Measurements from ENCODE around the gene CAMTA1. TPM values are rescaled to one million over a fixed set of nuclear protein-coding genes. Genes with fewer than 3 reads are reported as not detected.

CAMTA1 gene
- polyA plus RNA-seq, 1 donor (not counting 4 experiments of a cell fraction or from before 2014, with no cell fraction given): 51.4 TPM

- Histone ChIP-seq H3K4me3 (ENCODE audit: control insufficient read depth in 2 of 3, extremely low read depth in 1 of 3, insufficient read depth in 2 of 3, low read depth in 1 of 3, low read length in 3 of 3) (no peak overlapping the region), H3K9me1 (ENCODE audit: control insufficient read depth, extremely low read depth, insufficient read depth, low read length) (no peaks in the 10 kb centered on the region), H4K20me1 (ENCODE audit: control insufficient read depth, extremely low read depth, insufficient read depth, low read length) (no peaks in the 10 kb centered on the region), H3K27ac (ENCODE audit: control insufficient read depth, insufficient read depth, low read length) (no peak overlapping the region), H3K4me2 (ENCODE audit: control insufficient read depth, extremely low read depth, insufficient read depth, low read depth, low read length) (no peak overlapping the region), H3K9ac (ENCODE audit: control insufficient read depth, extremely low read depth, insufficient read depth, low read length) (no peak overlapping the region), H2AFZ (ENCODE audit: control insufficient read depth, low read length) (no peak overlapping the region), H3K9me3 (ENCODE audit: control insufficient read depth, low read depth, low read length) (no peaks in the 10 kb centered on the region), H3K4me1 (ENCODE audit: control insufficient read depth, extremely low read depth, insufficient read depth, low read length) (no peaks in the 10 kb centered on the region), H3K36me3 (ENCODE audit: control insufficient read depth in 2 of 2, extremely low read depth in 1 of 2, insufficient read depth in 2 of 2, low read length in 2 of 2) (no peaks in the 10 kb centered on the region), H3K79me2 (ENCODE audit: control insufficient read depth, insufficient read depth, low read length) (no peaks in the 10 kb centered on the region), H3K27me3 (ENCODE audit: control insufficient read depth, extremely low read depth, insufficient read depth, low read length) (peaks cover 6% of the 10 kb centered on the region)
- no peak for TF ChIP-seq EZH2 (IDR thresholded peaks at IDR 0.05; ENCODE audit: low read length)
- DNase-seq (ENCODE audit: low read depth, low spot score) (no peak), FAIRE-seq (no peak)
- dilution Hi-C loops (cut with MboI; ENCODE audit: extremely low pct_ligation_motif_present, low sequenced_read_pairs): no loop called here
Measured at GRCh38 chr1:7611421-7612010, 826.3 kb downstream of the CAMTA1 start.

- Histone ChIP-seq H3K27ac (ENCODE audit: control insufficient read depth, insufficient read depth, low read length) (no peak overlapping the region), H3K9me1 (ENCODE audit: control insufficient read depth, extremely low read depth, insufficient read depth, low read length) (no peaks in the 10 kb centered on the region), H3K79me2 (ENCODE audit: control insufficient read depth, insufficient read depth, low read length) (no peaks in the 10 kb centered on the region), H3K4me2 (ENCODE audit: control insufficient read depth, extremely low read depth, insufficient read depth, low read depth, low read length) (no peak overlapping the region), H3K4me3 (ENCODE audit: control insufficient read depth in 2 of 3, extremely low read depth in 1 of 3, insufficient read depth in 2 of 3, low read depth in 1 of 3, low read length in 3 of 3) (no peak overlapping the region), H3K4me1 (ENCODE audit: control insufficient read depth, extremely low read depth, insufficient read depth, low read length) (no peaks in the 10 kb centered on the region), H3K36me3 (ENCODE audit: control insufficient read depth in 2 of 2, extremely low read depth in 1 of 2, insufficient read depth in 2 of 2, low read length in 2 of 2) (no peaks in the 10 kb centered on the region), H4K20me1 (ENCODE audit: control insufficient read depth, extremely low read depth, insufficient read depth, low read length) (no peaks in the 10 kb centered on the region), H3K9ac (ENCODE audit: control insufficient read depth, extremely low read depth, insufficient read depth, low read length) (no peak overlapping the region), H3K27me3 (ENCODE audit: control insufficient read depth, extremely low read depth, insufficient read depth, low read length) (peaks cover 6% of the 10 kb centered on the region), H3K9me3 (ENCODE audit: control insufficient read depth, low read depth, low read length) (no peaks in the 10 kb centered on the region), H2AFZ (ENCODE audit: control insufficient read depth, low read length) (no peak overlapping the region)
- dilution Hi-C loops (cut with MboI; ENCODE audit: extremely low pct_ligation_motif_present, low sequenced_read_pairs): no loop called here
- DNase-seq (ENCODE audit: low read depth, low spot score): no peak
- TF ChIP-seq EZH2 (IDR thresholded peaks at IDR 0.05; ENCODE audit: low read length): no peak
- TF ChIP-seq, protein P1, sequence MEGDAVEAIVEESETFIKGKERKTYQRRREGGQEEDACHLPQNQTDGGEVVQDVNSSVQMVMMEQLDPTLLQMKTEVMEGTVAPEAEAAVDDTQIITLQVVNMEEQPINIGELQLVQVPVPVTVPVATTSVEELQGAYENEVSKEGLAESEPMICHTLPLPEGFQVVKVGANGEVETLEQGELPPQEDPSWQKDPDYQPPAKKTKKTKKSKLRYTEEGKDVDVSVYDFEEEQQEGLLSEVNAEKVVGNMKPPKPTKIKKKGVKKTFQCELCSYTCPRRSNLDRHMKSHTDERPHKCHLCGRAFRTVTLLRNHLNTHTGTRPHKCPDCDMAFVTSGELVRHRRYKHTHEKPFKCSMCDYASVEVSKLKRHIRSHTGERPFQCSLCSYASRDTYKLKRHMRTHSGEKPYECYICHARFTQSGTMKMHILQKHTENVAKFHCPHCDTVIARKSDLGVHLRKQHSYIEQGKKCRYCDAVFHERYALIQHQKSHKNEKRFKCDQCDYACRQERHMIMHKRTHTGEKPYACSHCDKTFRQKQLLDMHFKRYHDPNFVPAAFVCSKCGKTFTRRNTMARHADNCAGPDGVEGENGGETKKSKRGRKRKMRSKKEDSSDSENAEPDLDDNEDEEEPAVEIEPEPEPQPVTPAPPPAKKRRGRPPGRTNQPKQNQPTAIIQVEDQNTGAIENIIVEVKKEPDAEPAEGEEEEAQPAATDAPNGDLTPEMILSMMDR (optimal IDR thresholded peaks at IDR 0.05 in 1 of 3, IDR thresholded peaks at IDR 0.05 in 1 of 3, conservative IDR thresholded peaks at IDR 0.05 in 1 of 3; ENCODE audit: extremely low read depth in 1 of 3, insufficient read depth in 2 of 3, low read length in 3 of 3): no peak
- no peak for FAIRE-seq
Measured at GRCh38 chr1:7613106-7613850, 828.0 kb downstream of the CAMTA1 start.

Data from keratinocyte (primary cell).